K562 (cell line): ENCODE data around the gene GNAS-AS1. TPM values are rescaled to one million over a fixed set of nuclear protein-coding genes. Genes with fewer than 3 reads are reported as not detected.

Source experiments
- ATF1 ChIP-seq, 2 experiments: fragments of 450-650 bp in 1 of 2; IDR thresholded peaks; 2 replicates each; pipeline ENCODE4 v1.6.1; 2016; ENCODE audit warnings: missing compliant biosample characterization in 1 of 2, missing genetic modification characterization in 1 of 2
- BCOR ChIP-seq: fragments of 450-650 bp; IDR thresholded peaks from 2 replicates; pipeline ENCODE4 v1.6.1; 2016
- DPF2 ChIP-seq: fragments of 450-650 bp; IDR thresholded peaks from 2 replicates; pipeline ENCODE4 v1.6.1; 2016
- ETV6 ChIP-seq, 3 experiments: fragments of 150-350 bp in 1 of 3; sonication (generic) in 1 of 3; formaldehyde crosslinking in 1 of 3; IDR thresholded peaks; 2 replicates each; pipeline versions ENCODE4 v1.6.1 to v1.8.0; 2014 to 2022; ENCODE audit warnings: borderline replicate concordance in 2 of 3, low read depth in 2 of 3, antibody characterized with exemption in 1 of 3, low read length in 1 of 3, mild to moderate bottlenecking in 1 of 3, missing genetic modification reagents in 1 of 3
- JUND ChIP-seq, 2 experiments: IDR thresholded peaks; 2 replicates in 1 of 2; 3 replicates in 1 of 2; pipeline ENCODE4 v1.6.1; 2011; ENCODE audit warnings: borderline replicate concordance in 2 of 2, low read depth in 2 of 2, low read length in 2 of 2, improper control_type of control experiment in 1 of 2, missing biosample characterization in 1 of 2, missing genetic modification characterization in 1 of 2, missing genetic modification reagents in 1 of 2
- MTA1 ChIP-seq: fragments of 450-650 bp; IDR thresholded peaks from 2 replicates; pipeline ENCODE4 v1.6.1; 2017; ENCODE audit warnings: borderline replicate concordance
- MYC ChIP-seq, 2 experiments: fragments of 250-450 bp in 1 of 2; sonication (Bioruptor Pico) in 1 of 2; IDR thresholded peaks; 2 replicates each; pipeline versions ENCODE4 v1.5.1 to v1.6.1; 2012 to 2021; ENCODE audit warnings: low read depth in 2 of 2, borderline replicate concordance in 1 of 2, improper control_type of control experiment in 1 of 2, low read length in 1 of 2, mild to moderate bottlenecking in 1 of 2, moderate library complexity in 1 of 2
- NFE2 ChIP-seq: IDR thresholded peaks from 2 replicates; pipeline ENCODE4 v1.6.1; 2014; ENCODE audit warnings: antibody characterized with exemption, low read depth
- PHB ChIP-seq: fragments of 250-450 bp; sonication (Bioruptor Pico); IDR thresholded peaks from 2 replicates; pipeline ENCODE4 v1.5.0; 2021
- RNF2 ChIP-seq: sonication (generic); IDR thresholded peaks from 2 replicates; pipeline ENCODE4 v1.6.1; 2016
- TAF7 ChIP-seq: fragments of 450-650 bp; IDR thresholded peaks from 2 replicates; pipeline ENCODE4 v1.6.1; 2016; ENCODE audit warnings: missing genetic modification characterization, missing compliant biosample characterization
- ZBTB7A ChIP-seq: IDR thresholded peaks from 2 replicates; pipeline ENCODE4 v1.6.1; 2011; ENCODE audit warnings: low read depth, mild to moderate bottlenecking, low read length, moderate library complexity, borderline replicate concordance; ENCODE audit not compliant: control insufficient read depth
- ZKSCAN1 ChIP-seq: fragments of 150-350 bp; IDR thresholded peaks from 2 replicates; pipeline ENCODE4 v1.6.1; 2016; ENCODE audit warnings: low read depth, low read length
- polyA plus RNA-seq, 8 experiments: library from polyadenylated mRNA; depleted of rRNA in 4 of 8; stranded (reverse) in 5 of 8; unstranded in 3 of 8; fragments of >200 nt; fragmentation: Nextera tagmentation in 2 of 8; fragmentation: Illumina TruSeq in 1 of 8; extraction: Ambion mirVana in 2 of 8; extraction: Trizol in 1 of 8; gene quantifications; 2 replicates each; pipeline versions ENCODE4 v1.2.1 to v1.2.3, GENCODE V29; 2011 to 2014; ENCODE audit warnings: inconsistent platforms in 1 of 8, missing spikeins in 1 of 8
- total RNA-seq, 7 experiments: library from RNA; depleted of rRNA in 6 of 7; stranded (reverse); fragments of >200 nt in 6 of 7; fragmentation: Illumina TruSeq in 2 of 7; extraction: Trizol in 2 of 7; gene quantifications; 2 replicates each; pipeline versions ENCODE4 v1.2.1 to v1.2.3, GENCODE V29; 2011 to 2021; ENCODE audit warnings: low replicate concordance in 1 of 7
- TF ChIP-seq, protein P1 (sequence below): fragments of 450-650 bp; IDR thresholded peaks from 2 replicates; pipeline ENCODE4 v1.6.1; 2016; ENCODE audit warnings: antibody characterized with exemption
- TF ChIP-seq, protein P2 (sequence below), 2 experiments: IDR thresholded peaks; 2 replicates each; pipeline ENCODE4 v1.6.1; 2011; ENCODE audit warnings: borderline replicate concordance in 1 of 2, control low read depth in 1 of 2, low read depth in 1 of 2, low read length in 1 of 2, mild to moderate bottlenecking in 1 of 2, mixed read lengths in 1 of 2, moderate library complexity in 1 of 2; ENCODE audit not compliant: insufficient read depth in 1 of 2, insufficient read length in 1 of 2, poor library complexity in 1 of 2, severe bottlenecking in 1 of 2; ENCODE audit errors: extremely low read depth in 1 of 2

Gene GNAS-AS1
- total and polyA plus RNA-seq, 9 of the 15 experiments (the other 6 are each of a cell fraction or from before 2014, with no cell fraction given): 0.04 to 2.5 (median 0.25) TPM

DNA sequence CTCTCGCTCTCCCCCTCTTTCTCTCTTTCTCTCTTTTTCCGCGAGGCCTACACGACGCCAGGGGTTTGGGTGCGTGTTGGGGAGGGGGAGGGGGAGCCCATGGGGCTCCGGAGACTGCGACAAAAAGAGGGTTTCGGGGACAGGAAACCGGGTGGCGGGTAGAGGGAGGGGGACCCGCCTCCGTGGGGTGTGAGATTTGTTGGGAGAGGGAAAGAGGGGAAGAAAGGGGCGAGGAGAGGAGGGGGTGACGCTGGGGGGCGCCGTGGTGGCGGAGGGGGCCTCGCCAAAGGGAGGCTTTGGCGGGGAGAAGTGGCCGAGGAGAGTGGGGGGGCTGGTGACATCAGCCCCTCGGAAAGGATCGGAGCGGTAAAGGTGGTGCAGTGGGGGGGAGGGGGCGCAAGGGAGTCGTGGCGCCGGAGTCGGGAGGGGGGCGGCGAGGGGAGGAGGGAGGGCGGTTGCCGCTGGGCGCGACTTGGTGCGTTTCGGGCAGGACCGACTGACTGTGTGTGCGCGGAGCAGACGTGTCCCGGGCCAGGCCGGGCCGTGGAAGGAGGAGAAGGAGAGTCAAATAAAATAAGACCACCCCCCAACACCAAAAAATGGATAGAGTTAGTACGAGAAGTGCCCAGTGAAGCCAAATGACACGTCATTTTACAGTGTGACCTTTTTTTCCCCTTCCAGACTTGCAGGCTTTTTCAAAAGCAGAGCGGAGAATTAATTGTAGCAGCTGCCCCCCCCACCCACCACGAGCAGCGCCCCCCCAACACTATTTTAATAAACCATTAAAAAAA lies 41.6 kb upstream of the GNAS-AS1 start (continued):
- TF ChIP-seq ETV6 (IDR thresholded peaks at IDR 0.05; ENCODE audit: borderline replicate concordance in 1 of 2, low read depth in 2 of 2, low read length in 1 of 2) (no peak), ETV6 (CRISPR knock-in tag; IDR thresholded peaks at IDR 0.05; ENCODE audit: borderline replicate concordance) (no peak), NFE2 (peak; percentile 9; the same call in 1 of the 2 replicates), PHB (CRISPR knock-in tag) (no peak), MTA1 (0 out of 2 replicates have a peak, but pooled peaks have one; percentile 32), ZBTB7A (peak; percentile 96), RNF2 (0 out of 2 replicates have a peak, but pooled peaks have one; percentile 20), ATF1 (CRISPR knock-in tag; IDR thresholded peaks at IDR 0.05) (no peak), ATF1 (tag; IDR thresholded peaks at IDR 0.05) (0 out of 2 replicates have a peak, but pooled peaks have one; percentile 5), ZKSCAN1 (peak; percentile 72; the same call in 1 of the 2 replicates), JUND (IDR thresholded peaks at IDR 0.05; ENCODE audit: borderline replicate concordance, low read depth, low read length) (peak; percentile 38; the same call in 1 of the 2 replicates), JUND (tag; IDR thresholded peaks at IDR 0.05; ENCODE audit: borderline replicate concordance, low read depth, low read length) (no peak; the same call in 2 of the 3 replicates), BCOR (0 out of 2 replicates have a peak, but pooled peaks have one; percentile 32), MYC (IDR thresholded peaks at IDR 0.05; ENCODE audit: low read depth, low read length) (0 out of 2 replicates have a peak, but pooled peaks have one; percentile 4), MYC (CRISPR knock-in tag; IDR thresholded peaks at IDR 0.05; ENCODE audit: borderline replicate concordance, low read depth) (no peak), DPF2 (0 out of 2 replicates have a peak, but pooled peaks have one; percentile 26), TAF7 (peak; percentile 51; the same call in 1 of the 2 replicates)
- TF ChIP-seq, protein P1, sequence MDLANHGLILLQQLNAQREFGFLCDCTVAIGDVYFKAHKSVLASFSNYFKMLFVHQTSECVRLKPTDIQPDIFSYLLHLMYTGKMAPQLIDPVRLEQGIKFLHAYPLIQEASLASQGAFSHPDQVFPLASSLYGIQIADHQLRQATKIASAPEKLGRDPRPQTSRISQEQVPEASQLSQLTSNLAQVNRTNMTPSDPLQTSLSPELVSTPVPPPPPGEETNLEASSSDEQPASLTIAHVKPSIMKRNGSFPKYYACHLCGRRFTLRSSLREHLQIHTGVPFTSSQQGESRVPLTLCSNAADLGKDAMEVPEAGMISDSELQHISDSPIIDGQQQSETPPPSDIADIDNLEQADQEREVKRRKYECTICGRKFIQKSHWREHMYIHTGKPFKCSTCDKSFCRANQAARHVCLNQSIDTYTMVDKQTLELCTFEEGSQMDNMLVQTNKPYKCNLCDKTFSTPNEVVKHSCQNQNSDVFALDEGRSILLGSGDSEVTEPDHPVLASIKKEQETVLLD: peak; percentile 54; the same call in 1 of the 2 replicates
- TF ChIP-seq, protein P2, sequence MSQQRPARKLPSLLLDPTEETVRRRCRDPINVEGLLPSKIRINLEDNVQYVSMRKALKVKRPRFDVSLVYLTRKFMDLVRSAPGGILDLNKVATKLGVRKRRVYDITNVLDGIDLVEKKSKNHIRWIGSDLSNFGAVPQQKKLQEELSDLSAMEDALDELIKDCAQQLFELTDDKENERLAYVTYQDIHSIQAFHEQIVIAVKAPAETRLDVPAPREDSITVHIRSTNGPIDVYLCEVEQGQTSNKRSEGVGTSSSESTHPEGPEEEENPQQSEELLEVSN (IDR thresholded peaks at IDR 0.05; ENCODE audit: borderline replicate concordance in 1 of 2, extremely low read depth in 1 of 2, insufficient read depth in 1 of 2, insufficient read length in 1 of 2, low read depth in 1 of 2, low read length in 1 of 2, poor library complexity in 1 of 2, severe bottlenecking in 1 of 2): peak in 1 of 2 experiments; percentile 38
- TF ChIP-seq, all 486 proteins: peak for 49
